K562 (cell line): ENCODE measurements around the gene DROSHA. TPM values are rescaled to one million over a fixed set of nuclear protein-coding genes. Genes with fewer than 3 reads are reported as not detected.

ENCODE experiments used
- ATAC-seq: fragments of 200-7000 bp; cut with Tn5 transposase; 3 replicates; pipeline ENCODE4 v1.9.1; 2020; ENCODE audit warnings: moderate library complexity
- BruUV-seq: library from RNA; stranded (reverse); fragments of 400-500 nt; replicated peaks from 2 replicates; lab custom pipeline; 2021; lab: Mats Ljungman, UMichigan
- CTCF ChIA-PET: fragments of 300-600 bp; formaldehyde crosslinking; extraction: SDS; loops from one replicate; lab custom pipeline; 2021; ENCODE audit warnings: low intra/inter-chr PET ratio; lab: Yijun Ruan, JAX
- POLR2A ChIA-PET: fragments of 300-600, 350-650 bp; sonication (Branson Sonifier 250); formaldehyde crosslinking; extraction: SDS; loops from one replicate; lab custom pipeline; 2021; ENCODE audit warnings: antibody characterized with exemption, inconsistent platforms; lab: Yijun Ruan, JAX
- DNase-seq, 4 experiments: peaks; one replicate each; pipeline versions ENCODE4 v3.0.0 to v3.0.0-alpha.2; 2011 to 2018; ENCODE audit warnings: low spot score in 3 of 4, mixed read lengths in 3 of 4; ENCODE audit errors: extremely low read depth in 1 of 4
- FAIRE-seq: peaks from 2 replicates; lab custom pipeline; 2011; peaks lifted over from hg19 to GRCh38; lab: Jason Lieb, UNC
- H2AFZ ChIP-seq: 2 replicates; pipeline ENCODE4 v1.6.0; 2011; ENCODE audit warnings: low read depth, low read length, control low read depth, inconsistent platforms
- H3K27ac ChIP-seq: fragments of 200-600 bp; 3 replicates; pipeline ENCODE4 v1.8.0; 2011; ENCODE audit warnings: low read depth, mild to moderate bottlenecking, control low read depth, inconsistent platforms, low read length, moderate library complexity, mixed read lengths; ENCODE audit errors: extremely low read depth
- H3K27me3 ChIP-seq, 2 experiments: fragments of 300-600 bp in 1 of 2; 2 replicates in 1 of 2; 3 replicates in 1 of 2; pipeline versions ENCODE4 v1.6.0 to v1.8.0; 2011; ENCODE audit warnings: inconsistent platforms in 2 of 2, low read length in 2 of 2, mild to moderate bottlenecking in 1 of 2, mixed read lengths in 1 of 2, moderate library complexity in 1 of 2; ENCODE audit not compliant: control insufficient read depth in 2 of 2, insufficient read depth in 2 of 2
- H3K36me3 ChIP-seq: fragments of 300-600 bp; 3 replicates; pipeline ENCODE4 v1.8.0; 2011; ENCODE audit warnings: mild to moderate bottlenecking, low read length, inconsistent platforms; ENCODE audit not compliant: control insufficient read depth, insufficient read depth
- H3K4me1 ChIP-seq, 2 experiments: fragments of 200-600 bp in 1 of 2; replicated peaks in 1 of 2; 2 replicates in 1 of 2; 3 replicates in 1 of 2; pipeline versions ENCODE4 v1.5.1 to v1.8.0; 2011; ENCODE audit warnings: inconsistent platforms in 2 of 2, low read length in 2 of 2, mild to moderate bottlenecking in 1 of 2, mixed read lengths in 1 of 2, moderate library complexity in 1 of 2; ENCODE audit not compliant: control insufficient read depth in 2 of 2, insufficient read depth in 2 of 2
- H3K4me2 ChIP-seq: 2 replicates; pipeline ENCODE4 v1.6.1; 2011; ENCODE audit warnings: low read length, control low read depth, inconsistent platforms, mixed read lengths; ENCODE audit not compliant: insufficient read depth
- H3K4me3 ChIP-seq: fragments of 200-600 bp; sonication (generic), shearing (Covaris generic); 2 replicates; pipeline ENCODE4 v1.5.1; 2016; ENCODE audit warnings: control low read depth, inconsistent platforms
- H3K79me2 ChIP-seq: fragments of 200-600 bp; 3 replicates; pipeline ENCODE4 v1.8.0; 2011; ENCODE audit warnings: low read length, inconsistent platforms; ENCODE audit not compliant: control insufficient read depth, insufficient read depth
- H3K9ac ChIP-seq, 2 experiments: 2 replicates each; pipeline versions ENCODE4 v1.6.0 to v1.6.1; 2011; ENCODE audit warnings: low read depth in 2 of 2, low read length in 2 of 2, control low read depth in 1 of 2, inconsistent platforms in 1 of 2, mild to moderate bottlenecking in 1 of 2, mixed read lengths in 1 of 2; ENCODE audit not compliant: insufficient read depth in 1 of 2
- H3K9me1 ChIP-seq: one replicate; pipeline ENCODE4 v1.6.0; 2011; ENCODE audit warnings: inconsistent platforms, mild to moderate bottlenecking, low read length, moderate library complexity; ENCODE audit not compliant: control insufficient read depth, insufficient read depth
- H3K9me3 ChIP-seq: replicated peaks from 2 replicates; pipeline ENCODE4 v1.5.1; 2011; ENCODE audit warnings: low read depth, low read length, inconsistent platforms; ENCODE audit not compliant: control insufficient read depth, insufficient read depth
- H4K20me1 ChIP-seq: replicated peaks from 2 replicates; pipeline ENCODE4 v1.6.1; 2011; ENCODE audit warnings: low read length, inconsistent platforms, mixed read lengths; ENCODE audit not compliant: control insufficient read depth, insufficient read depth
- ELK1 ChIP-seq: sonication (generic); formaldehyde crosslinking; IDR thresholded peaks from 2 replicates; pipeline ENCODE4 v1.8.1; 2022; ENCODE audit warnings: missing genetic modification reagents
- PPARD ChIP-seq: fragments of 250-450 bp; sonication (Bioruptor Pico); IDR thresholded peaks from 2 replicates; pipeline ENCODE4 v1.8.0; 2022; ENCODE audit warnings: inconsistent platforms, mild to moderate bottlenecking, moderate library complexity
- SAFB ChIP-seq: fragments of 200-400 bp; formaldehyde crosslinking; IDR thresholded peaks from 2 replicates; pipeline ENCODE4 v1.6.1; 2017; ENCODE audit warnings: low read depth, low read length, borderline replicate concordance
- ZC3H11A ChIP-seq: IDR thresholded peaks from 2 replicates; pipeline ENCODE4 v1.6.1; 2012; ENCODE audit warnings: low read depth, low read length, improper control_type of control experiment
- ZNF274 ChIP-seq: IDR thresholded peaks from 2 replicates; pipeline ENCODE4 v1.6.1; 2011; ENCODE audit warnings: low read depth, mild to moderate bottlenecking, low read length, moderate library complexity, borderline replicate concordance
- WGBS: fragments of 100-300 bp; shearing (Covaris generic); methylation state at CpG from one replicate; pipeline ENCODE4 v1.1.6; 2016; ENCODE audit warnings: low coverage, mixed read lengths; ENCODE audit not compliant: insufficient coverage; ENCODE audit errors: missing lambda C conversion rate; 5-methylcytosine and 5-hydroxymethylcytosine counted together
- in situ Hi-C: fragments of 300-500 bp; cut with MboI; formaldehyde crosslinking; loops from 4 replicates; pipeline ENCODE4 v1.15.0; 2018; ENCODE audit warnings: inconsistent platforms, mixed read lengths
- intact Hi-C: fragments of 100-400 bp; cut with micrococcal nuclease; formaldehyde crosslinking; loops from 2 replicates; pipeline ENCODE4 v1.14.2; 2022
- polyA plus RNA-seq, 8 experiments: library from polyadenylated mRNA; depleted of rRNA in 4 of 8; stranded (reverse) in 5 of 8; unstranded in 3 of 8; fragments of >200 nt; fragmentation: Nextera tagmentation in 2 of 8; fragmentation: Illumina TruSeq in 1 of 8; extraction: Ambion mirVana in 2 of 8; extraction: Trizol in 1 of 8; gene quantifications; 2 replicates each; pipeline versions ENCODE4 v1.2.1 to v1.2.3, GENCODE V29; 2011 to 2014; ENCODE audit warnings: inconsistent platforms in 1 of 8, missing spikeins in 1 of 8
- total RNA-seq, 7 experiments: library from RNA; depleted of rRNA in 6 of 7; stranded (reverse); fragments of >200 nt in 6 of 7; fragmentation: Illumina TruSeq in 2 of 7; extraction: Trizol in 2 of 7; gene quantifications; 2 replicates each; pipeline versions ENCODE4 v1.2.1 to v1.2.3, GENCODE V29; 2011 to 2021; ENCODE audit warnings: low replicate concordance in 1 of 7
- TF ChIP-seq, protein P1 (sequence below), 2 experiments: fragments of 250-450 bp in 1 of 2; fragments of 450-650 bp in 1 of 2; sonication (Bioruptor Pico) in 1 of 2; IDR thresholded peaks; 2 replicates each; pipeline versions ENCODE4 v1.6.1 to v1.8.0; 2016 to 2021; ENCODE audit warnings: mild to moderate bottlenecking in 2 of 2, moderate library complexity in 2 of 2, missing compliant biosample characterization in 1 of 2, missing genetic modification characterization in 1 of 2
- TF ChIP-seq, protein P2 (sequence below): fragments of 450-650 bp; IDR thresholded peaks from 2 replicates; pipeline ENCODE4 v1.6.1; 2016; ENCODE audit warnings: low read depth

The DROSHA gene
- total and polyA plus RNA-seq, 9 of the 15 experiments (the other 6 are each of a cell fraction or from before 2014, with no cell fraction given), result 52.5 to 109 (median 68.9) TPM

GRCh38 chr5:31415960-31416359, 115.9 kb downstream of the DROSHA start:
- ATAC-seq (no peak), DNase-seq (no peak), FAIRE-seq (no peak)
- Histone ChIP-seq H3K27me3 (no peaks in the 10 kb centered on the region), H3K9ac (no peak overlapping the region), H3K9me1 (no peaks in the 10 kb centered on the region), H2AFZ (no peak overlapping the region), H3K4me3 (no peak overlapping the region), H3K4me2 (no peak overlapping the region), H3K79me2 (no peaks in the 10 kb centered on the region), H3K27ac (no peak overlapping the region), H3K9me3 (no peaks in the 10 kb centered on the region), H4K20me1 (no peaks in the 10 kb centered on the region), H3K4me1 (no peaks in the 10 kb centered on the region)
- 96% methylated on average over 2 of the region's 2 CpGs for WGBS
- ChIA-PET POLR2A (no interaction called here), CTCF (no interaction called here)
- intact Hi-C loops, result no loop called here
- in situ Hi-C loops, result no loop called here
- BruUV-seq, result no TSS peak
- TF ChIP-seq ZC3H11A, result no peak
- TF ChIP-seq ELK1 (CRISPR knock-in tag), result no peak
- TF ChIP-seq, protein P1, sequence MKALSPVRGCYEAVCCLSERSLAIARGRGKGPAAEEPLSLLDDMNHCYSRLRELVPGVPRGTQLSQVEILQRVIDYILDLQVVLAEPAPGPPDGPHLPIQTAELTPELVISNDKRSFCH (CRISPR knock-in tag; IDR thresholded peaks at IDR 0.05), result no peak
- TF ChIP-seq, protein P1 (tag; IDR thresholded peaks at IDR 0.05), result no peak
- no peak for TF ChIP-seq PPARD (CRISPR knock-in tag)
- TF ChIP-seq ZNF274, result no peak
- TF ChIP-seq, protein P2, sequence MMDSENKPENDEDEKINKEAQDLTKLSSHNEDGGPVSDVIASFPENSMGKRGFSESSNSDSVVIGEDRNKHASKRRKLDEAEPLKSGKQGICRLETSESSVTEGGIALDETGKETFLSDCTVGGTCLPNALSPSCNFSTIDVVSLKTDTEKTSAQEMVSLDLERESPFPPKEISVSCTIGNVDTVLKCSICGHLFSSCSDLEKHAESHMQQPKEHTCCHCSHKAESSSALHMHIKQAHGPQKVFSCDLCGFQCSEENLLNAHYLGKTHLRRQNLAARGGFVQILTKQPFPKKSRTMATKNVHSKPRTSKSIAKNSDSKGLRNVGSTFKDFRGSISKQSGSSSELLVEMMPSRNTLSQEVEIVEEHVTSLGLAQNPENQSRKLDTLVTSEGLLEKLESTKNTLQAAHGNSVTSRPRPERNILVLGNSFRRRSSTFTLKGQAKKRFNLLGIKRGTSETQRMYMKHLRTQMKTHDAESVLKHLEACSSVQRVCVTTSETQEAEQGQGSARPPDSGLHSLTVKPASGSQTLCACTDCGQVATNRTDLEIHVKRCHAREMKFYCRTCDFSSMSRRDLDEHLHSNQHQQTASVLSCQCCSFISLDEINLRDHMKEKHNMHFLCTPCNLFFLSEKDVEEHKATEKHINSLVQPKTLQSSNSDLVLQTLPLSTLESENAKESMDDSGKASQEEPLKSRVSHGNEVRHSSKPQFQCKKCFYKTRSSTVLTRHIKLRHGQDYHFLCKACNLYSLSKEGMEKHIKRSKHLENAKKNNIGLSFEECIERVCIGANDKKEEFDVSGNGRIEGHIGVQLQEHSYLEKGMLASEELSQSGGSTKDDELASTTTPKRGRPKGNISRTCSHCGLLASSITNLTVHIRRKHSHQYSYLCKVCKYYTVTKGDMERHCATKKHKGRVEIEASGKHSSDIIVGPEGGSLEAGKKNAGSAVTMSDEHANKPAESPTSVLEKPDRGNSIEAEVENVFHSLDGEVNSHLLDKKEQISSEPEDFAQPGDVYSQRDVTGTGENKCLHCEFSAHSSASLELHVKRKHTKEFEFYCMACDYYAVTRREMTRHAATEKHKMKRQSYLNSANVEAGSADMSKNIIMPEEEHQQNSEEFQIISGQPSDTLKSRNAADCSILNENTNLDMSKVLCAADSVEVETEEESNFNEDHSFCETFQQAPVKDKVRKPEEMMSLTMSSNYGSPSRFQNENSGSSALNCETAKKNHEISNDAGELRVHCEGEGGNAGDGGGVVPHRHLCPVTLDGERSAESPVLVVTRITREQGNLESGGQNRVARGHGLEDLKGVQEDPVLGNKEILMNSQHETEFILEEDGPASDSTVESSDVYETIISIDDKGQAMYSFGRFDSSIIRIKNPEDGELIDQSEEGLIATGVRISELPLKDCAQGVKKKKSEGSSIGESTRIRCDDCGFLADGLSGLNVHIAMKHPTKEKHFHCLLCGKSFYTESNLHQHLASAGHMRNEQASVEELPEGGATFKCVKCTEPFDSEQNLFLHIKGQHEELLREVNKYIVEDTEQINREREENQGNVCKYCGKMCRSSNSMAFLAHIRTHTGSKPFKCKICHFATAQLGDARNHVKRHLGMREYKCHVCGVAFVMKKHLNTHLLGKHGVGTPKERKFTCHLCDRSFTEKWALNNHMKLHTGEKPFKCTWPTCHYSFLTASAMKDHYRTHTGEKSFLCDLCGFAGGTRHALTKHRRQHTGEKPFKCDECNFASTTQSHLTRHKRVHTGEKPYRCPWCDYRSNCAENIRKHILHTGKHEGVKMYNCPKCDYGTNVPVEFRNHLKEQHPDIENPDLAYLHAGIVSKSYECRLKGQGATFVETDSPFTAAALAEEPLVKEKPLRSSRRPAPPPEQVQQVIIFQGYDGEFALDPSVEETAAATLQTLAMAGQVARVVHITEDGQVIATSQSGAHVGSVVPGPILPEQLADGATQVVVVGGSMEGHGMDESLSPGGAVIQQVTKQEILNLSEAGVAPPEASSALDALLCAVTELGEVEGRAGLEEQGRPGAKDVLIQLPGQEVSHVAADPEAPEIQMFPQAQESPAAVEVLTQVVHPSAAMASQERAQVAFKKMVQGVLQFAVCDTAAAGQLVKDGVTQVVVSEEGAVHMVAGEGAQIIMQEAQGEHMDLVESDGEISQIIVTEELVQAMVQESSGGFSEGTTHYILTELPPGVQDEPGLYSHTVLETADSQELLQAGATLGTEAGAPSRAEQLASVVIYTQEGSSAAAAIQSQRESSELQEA, result no peak
- TF ChIP-seq SAFB, result no peak
- TF ChIP-seq, all 486 proteins: peak for 0
- H3K36me3 ChIP-seq, result peaks cover 94% of the 10 kb centered on the region
